DND-41 (cell line): ENCODE measurements around the gene SELENON.

ENCODE experiments used
- ATAC-seq: fragments of 200-7000 bp; cut with Tn5 transposase; 3 replicates; pipeline ENCODE4 v1.9.1; 2021; ENCODE audit warnings: low read depth; ENCODE audit not compliant: insufficient read depth
- DNase-seq: peaks from one replicate; pipeline ENCODE4 v3.0.0-alpha.2; 2020
- H2AFZ ChIP-seq: 2 replicates; pipeline ENCODE4 v1.6.0; 2012; ENCODE audit warnings: low read depth, low read length
- H3K27ac ChIP-seq: 2 replicates; pipeline ENCODE4 v1.5.1; 2012; ENCODE audit warnings: low read length, inconsistent platforms
- H3K27me3 ChIP-seq: fragments of 200-600 bp; sonication (generic); 2 replicates; pipeline ENCODE4 v1.6.0; 2012; ENCODE audit warnings: low read length, mild to moderate bottlenecking, inconsistent platforms; ENCODE audit not compliant: insufficient read depth, poor library complexity
- H3K36me3 ChIP-seq: 2 replicates; pipeline ENCODE4 v1.5.1; 2012; ENCODE audit warnings: low read length, inconsistent platforms; ENCODE audit not compliant: insufficient read depth
- H3K4me1 ChIP-seq: 2 replicates; pipeline ENCODE4 v1.5.1; 2012; ENCODE audit warnings: mild to moderate bottlenecking, low read length; ENCODE audit not compliant: insufficient read depth
- H3K4me2 ChIP-seq: 2 replicates; pipeline ENCODE4 v1.6.0; 2012; ENCODE audit warnings: mild to moderate bottlenecking, moderate library complexity, low read length, inconsistent platforms; ENCODE audit not compliant: insufficient read depth
- H3K4me3 ChIP-seq, 2 experiments: fragments of 200-600 bp in 1 of 2; shearing (Covaris generic) in 1 of 2; 2 replicates each; pipeline ENCODE4 v1.5.1; 2012 to 2016; ENCODE audit warnings: inconsistent platforms in 2 of 2, low read length in 2 of 2, mild to moderate bottlenecking in 2 of 2, low read depth in 1 of 2, moderate library complexity in 1 of 2
- H3K79me2 ChIP-seq: 2 replicates; pipeline ENCODE4 v1.6.0; 2012; ENCODE audit warnings: low read length, inconsistent platforms; ENCODE audit not compliant: insufficient read depth
- H3K9ac ChIP-seq: 2 replicates; pipeline ENCODE4 v1.6.0; 2012; ENCODE audit warnings: low read depth, mild to moderate bottlenecking, inconsistent platforms, low read length, moderate library complexity
- H3K9me3 ChIP-seq: 2 replicates; pipeline ENCODE4 v1.5.1; 2012; ENCODE audit warnings: low read length, moderate library complexity, mild to moderate bottlenecking, inconsistent platforms; ENCODE audit not compliant: insufficient read depth, severe bottlenecking
- H4K20me1 ChIP-seq: 2 replicates; pipeline ENCODE4 v1.6.0; 2012; ENCODE audit warnings: low read length; ENCODE audit not compliant: insufficient read depth
- EZH2 ChIP-seq: IDR thresholded peaks from 3 replicates; pipeline ENCODE4 v1.6.1; 2012; ENCODE audit warnings: borderline replicate concordance, low read depth, mild to moderate bottlenecking, moderate library complexity, low read length, inconsistent platforms; ENCODE audit not compliant: severe bottlenecking
- TF ChIP-seq, protein P1 (sequence below): IDR thresholded peaks from 2 replicates; pipeline ENCODE4 v1.5.1; 2012; ENCODE audit warnings: borderline replicate concordance, low read length, moderate library complexity, mild to moderate bottlenecking; ENCODE audit not compliant: poor library complexity, severe bottlenecking; ENCODE audit errors: extremely low read depth

SELENON gene

DNA sequence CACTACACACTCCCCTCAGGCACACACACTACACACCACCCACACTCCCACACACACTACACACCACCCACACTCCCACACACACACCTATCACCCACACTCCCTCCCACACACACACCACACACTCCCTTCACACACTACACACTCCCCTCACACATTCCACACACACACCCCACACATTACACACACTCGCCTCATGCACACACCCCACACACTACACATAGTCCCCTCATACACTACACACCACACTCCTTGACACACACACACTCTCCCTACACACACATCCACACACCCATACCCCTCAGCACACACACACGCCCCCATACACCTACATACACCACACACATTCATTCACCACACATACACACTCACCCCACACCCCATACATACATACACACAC is 31.0 kb upstream of the SELENON start:
- no peaks in the 10 kb centered on the region for H3K9me3 ChIP-seq
- TF ChIP-seq, protein P1, sequence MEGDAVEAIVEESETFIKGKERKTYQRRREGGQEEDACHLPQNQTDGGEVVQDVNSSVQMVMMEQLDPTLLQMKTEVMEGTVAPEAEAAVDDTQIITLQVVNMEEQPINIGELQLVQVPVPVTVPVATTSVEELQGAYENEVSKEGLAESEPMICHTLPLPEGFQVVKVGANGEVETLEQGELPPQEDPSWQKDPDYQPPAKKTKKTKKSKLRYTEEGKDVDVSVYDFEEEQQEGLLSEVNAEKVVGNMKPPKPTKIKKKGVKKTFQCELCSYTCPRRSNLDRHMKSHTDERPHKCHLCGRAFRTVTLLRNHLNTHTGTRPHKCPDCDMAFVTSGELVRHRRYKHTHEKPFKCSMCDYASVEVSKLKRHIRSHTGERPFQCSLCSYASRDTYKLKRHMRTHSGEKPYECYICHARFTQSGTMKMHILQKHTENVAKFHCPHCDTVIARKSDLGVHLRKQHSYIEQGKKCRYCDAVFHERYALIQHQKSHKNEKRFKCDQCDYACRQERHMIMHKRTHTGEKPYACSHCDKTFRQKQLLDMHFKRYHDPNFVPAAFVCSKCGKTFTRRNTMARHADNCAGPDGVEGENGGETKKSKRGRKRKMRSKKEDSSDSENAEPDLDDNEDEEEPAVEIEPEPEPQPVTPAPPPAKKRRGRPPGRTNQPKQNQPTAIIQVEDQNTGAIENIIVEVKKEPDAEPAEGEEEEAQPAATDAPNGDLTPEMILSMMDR: no peak
- no peak for TF ChIP-seq EZH2
- no peak overlapping the region for H3K27ac ChIP-seq
- peaks cover 30% of the 10 kb centered on the region for H3K27me3 ChIP-seq
- peaks cover 4% of the 10 kb centered on the region for H3K4me1 ChIP-seq
- H2AFZ ChIP-seq: no peak overlapping the region
- peaks cover 39% of the 10 kb centered on the region for H4K20me1 ChIP-seq
- H3K9ac ChIP-seq: no peak overlapping the region
- DNase-seq (no peak), ATAC-seq (no peak)
- no peaks in the 10 kb centered on the region for H3K36me3 ChIP-seq
- no peaks in the 10 kb centered on the region for H3K79me2 ChIP-seq
- no peak overlapping the region for H3K4me2 ChIP-seq
- no peak overlapping the region for H3K4me3 ChIP-seq

DNA sequence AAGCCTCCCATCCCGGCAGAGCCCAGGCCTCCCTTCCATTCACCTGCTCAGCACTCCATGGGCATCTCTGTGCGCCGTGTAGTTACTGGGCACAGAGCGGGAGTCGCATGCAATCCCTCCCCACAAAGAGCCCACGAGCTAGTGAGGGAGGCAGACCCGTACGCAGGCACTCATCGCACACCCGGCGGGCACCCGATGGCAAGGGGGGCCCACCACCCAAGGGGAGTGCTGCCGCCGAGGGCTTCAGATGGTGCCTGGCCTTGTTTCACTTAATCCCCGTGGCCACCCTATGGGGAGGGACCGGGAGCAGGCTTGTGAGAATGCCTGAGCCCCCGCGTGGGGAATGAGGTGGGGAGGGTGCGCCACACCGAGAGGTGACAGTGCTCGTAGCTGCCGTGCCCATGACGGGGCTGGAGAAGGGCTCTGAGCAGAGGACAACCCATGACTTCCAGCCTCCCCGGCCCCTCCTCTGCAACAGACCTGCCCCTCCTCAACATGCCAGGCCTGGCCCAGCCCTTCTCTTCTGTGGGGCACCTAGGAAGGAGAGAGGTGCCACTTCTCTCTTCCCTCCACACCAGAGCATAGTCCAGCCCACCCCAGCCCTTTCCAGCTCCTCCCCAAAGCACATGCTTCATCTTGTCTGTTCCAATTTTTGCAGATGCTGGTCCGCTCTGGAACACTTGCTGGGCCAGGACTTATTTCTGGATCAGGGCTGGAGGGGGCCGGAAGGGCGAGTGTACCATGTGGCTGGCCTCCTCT is 30.2 kb upstream of the SELENON start:
- no peaks in the 10 kb centered on the region for H3K79me2 ChIP-seq
- peaks cover 45% of the 10 kb centered on the region for H4K20me1 ChIP-seq
- TF ChIP-seq, protein P1: no peak
- no peak for TF ChIP-seq EZH2
- no peak overlapping the region for H3K4me2 ChIP-seq
- peaks cover 12% of the 10 kb centered on the region for H3K4me1 ChIP-seq
- H3K27me3 ChIP-seq: peaks cover 30% of the 10 kb centered on the region
- no peaks in the 10 kb centered on the region for H3K36me3 ChIP-seq
- no peak overlapping the region for H2AFZ ChIP-seq
- no peak for ATAC-seq
- no peak overlapping the region for H3K27ac ChIP-seq
- no peak for DNase-seq
- H3K9ac ChIP-seq: no peak overlapping the region
- H3K4me3 ChIP-seq: no peak overlapping the region
- no peaks in the 10 kb centered on the region for H3K9me3 ChIP-seq

GRCh38 chr1:25770541-25771220 is 29.3 kb upstream of the SELENON start:
- DNase-seq (no peak), ATAC-seq (no peak)
- no peak overlapping the region for H3K4me2 ChIP-seq

More at GRCh38 chr1:25770541-25771220, 29.3 kb upstream of the SELENON start:
- Histone ChIP-seq H3K79me2 (no peaks in the 10 kb centered on the region), H3K9me3 (no peaks in the 10 kb centered on the region), H3K27me3 (peaks cover 30% of the 10 kb centered on the region), H3K27ac (no peak overlapping the region), H2AFZ (no peak overlapping the region), H4K20me1 (peaks cover 48% of the 10 kb centered on the region), H3K4me1 (peaks cover 21% of the 10 kb centered on the region), H3K36me3 (no peaks in the 10 kb centered on the region), H3K4me3 (no peak overlapping the region), H3K9ac (no peak overlapping the region)
- TF ChIP-seq, protein P1: no peak
- no peak for TF ChIP-seq EZH2
